CD4-positive, alpha-beta T cell treated with Interferon gamma for 1 hour (primary cell): ENCODE data around the gene TMEM139.

Source experiments
- DNase-seq: peaks from one replicate; pipeline ENCODE4 v3.0.0-alpha.2; 2020

The TMEM139 gene

GRCh38 chr7:143329471-143330170, 44.9 kb downstream of the TMEM139 start:
- DNase-seq = no peak

- no peak for DNase-seq
These were observed 46.5 kb downstream of the TMEM139 start for GRCh38 chr7:143331179-143331801.

- DNase-seq = no peak
These were observed 49.5 kb downstream of the TMEM139 start for GRCh38 chr7:143334244-143334643.

GRCh38 chr7:143337216-143337615, 52.5 kb downstream of the TMEM139 start:
- no peak for DNase-seq
